Measurements from ENCODE around the gene DAZAP1. TPM values are rescaled to one million over a fixed set of nuclear protein-coding genes. Genes with fewer than 3 reads are reported as not detected.
"Not testable (repeated sequence)": the region's sequence is repeated elsewhere in the genome, so short reads cannot be mapped to it uniquely, and the experiment has no call there.

Gene DAZAP1
- total RNA-seq, 1 donor from 2014 or later: 70.3 TPM

DNA sequence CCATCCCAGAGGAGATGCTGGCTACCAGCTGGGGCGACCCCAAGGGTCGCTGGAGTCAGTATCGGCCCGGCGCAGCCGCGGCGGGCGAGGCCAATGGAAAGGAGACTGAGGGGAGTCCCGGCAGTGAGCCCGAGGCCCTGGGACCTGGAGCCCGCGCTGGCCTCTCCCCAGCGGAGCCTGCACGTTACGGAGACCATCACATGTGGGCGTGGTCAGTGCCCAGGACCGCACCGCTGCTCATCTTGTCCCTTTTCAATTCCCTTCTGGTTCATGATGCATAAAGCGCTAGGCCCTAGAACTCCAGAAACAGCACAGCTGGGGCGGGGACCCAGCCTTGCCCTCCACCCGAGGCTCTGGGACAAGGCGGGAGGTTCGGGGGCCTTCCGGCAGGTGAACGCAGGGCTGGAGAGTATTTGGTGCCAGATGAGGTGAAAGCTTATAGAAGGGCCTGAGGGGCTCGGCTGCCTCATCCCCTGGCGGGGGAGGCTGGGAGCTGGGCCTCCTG, 63.7 kb downstream of the DAZAP1 start:
- DNase-seq (ENCODE audit: low read depth in 2 of 2): no peak

DNA sequence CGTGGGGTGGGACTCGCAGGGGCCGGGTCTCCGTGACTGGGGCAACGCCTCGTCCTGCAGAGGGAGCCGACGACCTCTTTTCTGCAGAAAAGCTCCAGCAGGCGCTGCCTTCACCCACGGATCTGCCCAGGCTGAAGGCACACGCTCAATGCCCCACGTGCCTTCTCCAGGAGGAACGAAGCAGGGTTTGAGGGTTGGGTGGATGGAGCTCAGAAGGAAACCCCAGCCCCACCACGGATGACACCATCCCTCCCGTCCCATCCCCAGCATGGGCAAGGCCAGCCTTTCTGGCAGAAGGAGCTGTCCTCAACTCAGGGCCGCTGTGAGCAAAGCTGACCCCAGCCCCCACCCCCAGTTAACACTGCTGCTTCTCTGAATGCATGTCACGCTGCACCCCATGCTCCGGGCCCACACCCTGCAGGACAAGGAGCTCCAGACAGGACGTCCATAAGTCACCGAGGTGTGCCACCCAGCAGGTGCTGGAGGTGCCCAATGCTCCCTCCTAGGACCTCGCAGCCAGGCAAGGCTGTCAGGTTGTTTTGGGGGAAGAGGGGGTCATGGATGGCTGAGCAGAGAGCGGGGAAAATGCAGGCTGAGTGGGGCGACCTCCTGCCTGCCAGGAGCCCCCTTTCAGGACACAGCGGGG, 64.3 kb downstream of the DAZAP1 start:
- no peak for DNase-seq (ENCODE audit: low read depth in 2 of 2)

DNA sequence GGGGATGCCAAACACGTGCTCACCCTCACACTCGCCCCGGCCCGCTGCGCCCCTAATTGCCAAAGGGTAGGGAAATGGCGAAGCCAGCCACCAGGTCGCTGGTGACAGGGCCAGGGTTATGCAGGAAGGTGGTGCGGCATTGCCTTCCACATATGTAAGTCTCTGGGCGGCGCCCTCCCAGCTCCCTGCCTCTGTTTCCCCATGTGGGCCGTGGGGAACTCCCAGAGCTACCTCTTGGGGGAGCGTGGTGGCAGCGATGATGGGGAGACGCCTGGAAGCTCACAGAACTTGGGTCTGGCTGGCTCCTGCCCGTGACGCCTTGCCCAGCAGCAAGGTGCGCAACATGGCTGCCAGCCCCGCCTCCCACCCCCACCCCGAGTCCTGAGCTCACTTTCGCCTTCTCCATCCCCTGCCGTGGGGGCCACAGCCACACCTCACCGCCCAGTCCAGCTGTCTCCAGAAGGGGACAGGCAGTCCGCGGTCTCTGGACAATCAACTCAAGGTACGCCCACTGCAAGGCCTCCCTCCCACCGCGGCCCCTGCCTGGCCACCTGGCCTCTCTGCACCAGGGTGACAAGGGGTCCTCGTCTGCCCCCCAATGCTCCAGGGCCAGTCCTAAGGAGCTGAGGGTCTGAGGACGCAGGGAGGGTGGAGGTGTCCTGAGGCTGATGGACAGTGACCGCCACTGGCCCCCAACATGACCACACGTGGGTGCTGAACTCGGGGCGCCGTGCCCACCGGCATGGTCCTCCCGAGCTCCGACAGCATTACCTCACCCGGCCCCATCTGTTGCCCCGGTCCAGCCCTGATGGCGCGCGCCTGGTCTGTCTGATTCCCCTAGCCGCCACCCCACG, 65.1 kb downstream of the DAZAP1 start:
- no peak for DNase-seq (ENCODE audit: low read depth in 2 of 2)

DNA sequence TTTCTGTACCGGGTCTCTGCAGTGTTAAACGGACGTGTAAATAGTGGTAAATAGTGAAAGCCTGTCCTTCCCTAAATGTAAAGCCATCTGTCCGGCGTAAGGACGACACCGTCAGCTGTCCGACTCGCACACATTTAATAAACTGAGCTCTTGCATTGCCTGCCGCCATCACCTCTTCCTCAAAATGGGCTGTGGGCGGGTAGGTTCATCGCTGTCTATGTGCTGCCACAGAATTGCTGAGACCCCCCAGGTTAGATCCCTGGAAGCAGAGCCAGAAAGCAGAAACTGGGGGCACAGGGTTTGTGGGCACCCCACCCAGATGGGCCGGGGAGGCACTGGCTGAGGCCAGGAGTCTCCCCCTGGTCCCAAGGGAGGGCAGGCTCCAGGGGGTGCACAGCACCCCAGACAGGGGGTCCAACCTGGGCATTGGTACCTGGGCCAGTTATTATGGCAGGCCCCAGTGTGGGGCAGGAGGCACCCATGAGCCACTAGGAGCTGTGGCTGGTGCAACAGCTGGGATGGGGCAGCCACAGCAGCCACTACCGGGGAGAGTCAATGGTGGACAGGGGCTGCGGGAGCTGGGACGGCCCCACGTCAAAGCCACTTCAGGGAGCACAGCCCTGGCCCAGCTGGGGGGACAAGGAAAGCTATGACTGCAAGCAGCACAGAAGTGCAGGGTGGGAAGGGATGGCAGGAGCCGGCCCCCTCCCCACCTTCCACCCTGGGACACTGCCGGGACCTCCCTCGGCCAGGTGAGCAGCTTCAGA, 65.9 kb downstream of the DAZAP1 start:
- no peak for DNase-seq (ENCODE audit: low read depth in 2 of 2)

DNA sequence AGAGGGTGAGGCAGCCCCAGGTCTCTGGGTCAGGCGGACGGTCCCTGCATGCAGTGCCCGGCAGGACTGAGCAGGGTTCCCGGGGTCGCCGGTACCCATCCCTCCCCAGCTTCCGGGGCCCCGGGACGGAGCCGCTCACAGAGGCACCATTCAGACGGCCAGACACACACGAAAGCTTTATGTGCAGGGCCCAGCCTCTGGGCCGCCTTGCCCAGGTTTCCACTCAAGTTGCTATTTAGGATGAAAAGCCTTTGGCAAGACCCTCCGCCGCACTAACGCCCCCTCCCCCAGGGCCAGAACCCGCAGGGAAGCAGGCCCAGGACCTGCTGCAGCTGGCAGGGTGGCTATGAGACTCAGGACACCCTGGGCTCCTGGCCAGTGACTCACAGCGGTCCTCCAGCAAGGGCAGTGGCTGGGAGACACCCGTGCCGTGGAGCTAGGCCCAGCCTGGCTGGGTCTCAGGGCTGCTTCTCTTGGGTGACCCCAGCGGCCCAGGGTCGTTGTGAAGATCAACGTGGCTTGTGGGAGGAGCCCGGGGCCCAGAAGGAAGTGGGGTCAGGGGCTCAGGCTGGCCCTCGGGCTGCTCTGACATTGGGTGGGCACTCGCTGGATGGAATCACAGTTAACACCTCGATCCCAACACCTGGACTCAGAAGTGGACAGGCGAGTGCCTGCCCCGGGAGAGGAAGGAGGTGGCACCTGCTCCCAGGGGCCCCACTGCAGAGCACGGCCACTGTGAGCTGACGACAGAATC, 66.8 kb downstream of the DAZAP1 start:
- DNase-seq (ENCODE audit: low read depth in 2 of 2): no peak

DNA sequence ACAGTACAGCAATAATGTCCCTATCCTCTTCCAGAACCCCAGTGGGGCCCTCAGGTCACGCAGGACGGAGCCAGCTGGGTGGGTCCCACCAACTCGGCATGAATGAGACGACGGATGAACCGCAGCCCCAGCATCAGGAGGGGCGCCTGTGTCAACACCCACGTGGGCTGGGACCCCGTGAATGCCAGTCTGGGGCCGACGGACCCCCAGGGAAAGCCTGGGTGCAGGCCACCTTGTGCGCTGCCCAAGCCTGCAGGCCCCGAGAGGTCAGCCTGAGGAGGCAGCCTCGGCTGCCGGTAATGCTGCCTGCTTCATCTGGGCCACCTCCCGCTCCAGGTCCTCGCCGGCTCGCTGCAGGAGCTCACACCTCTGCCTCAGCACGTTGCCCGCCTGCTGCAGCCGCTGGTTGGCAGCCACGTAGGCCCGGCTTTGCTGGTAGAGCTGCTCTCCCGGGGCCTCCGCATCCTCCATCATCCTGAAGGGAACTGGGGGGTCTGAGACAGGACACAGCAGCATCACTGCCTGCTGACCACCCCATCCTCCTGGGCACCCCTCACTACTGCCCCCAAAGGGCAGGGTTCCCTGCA, 67.5 kb downstream of the DAZAP1 start:
- no peak for DNase-seq (ENCODE audit: low read depth in 2 of 2)

DNA sequence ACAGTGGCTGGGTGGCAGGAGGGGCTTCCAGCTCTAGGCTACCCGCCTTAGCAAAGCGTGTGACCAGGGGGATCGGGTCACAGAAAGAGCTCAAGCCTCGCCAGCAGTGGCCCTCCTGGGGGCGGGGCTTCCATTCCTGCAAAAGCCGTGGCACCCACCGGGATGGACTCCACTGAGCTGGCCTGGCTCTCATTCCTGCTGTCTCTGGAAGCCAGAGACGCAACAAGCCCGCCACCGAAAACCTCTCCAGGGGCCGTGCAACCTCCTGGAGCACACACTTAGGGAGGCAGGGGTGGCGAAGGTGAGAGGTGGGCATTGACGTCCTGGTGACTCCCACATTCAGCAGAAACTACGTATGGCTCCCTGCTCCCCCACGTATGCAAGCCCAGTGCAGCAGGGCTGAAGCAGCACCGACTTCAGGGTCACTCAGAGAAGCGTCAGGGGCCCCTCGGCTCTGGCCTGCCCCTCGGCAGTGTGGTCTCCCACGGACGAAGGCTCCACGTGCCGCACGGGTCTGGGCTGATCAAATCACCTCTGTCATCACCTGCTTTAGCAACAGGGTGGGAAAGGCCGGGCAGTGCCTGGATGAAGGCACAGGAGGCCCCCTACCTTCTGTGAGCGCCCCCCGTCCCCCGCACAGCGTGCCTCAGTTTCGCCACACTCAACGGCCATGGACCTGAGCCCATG, 68.5 kb downstream of the DAZAP1 start:
- DNase-seq (ENCODE audit: low read depth in 2 of 2): no peak

DNA sequence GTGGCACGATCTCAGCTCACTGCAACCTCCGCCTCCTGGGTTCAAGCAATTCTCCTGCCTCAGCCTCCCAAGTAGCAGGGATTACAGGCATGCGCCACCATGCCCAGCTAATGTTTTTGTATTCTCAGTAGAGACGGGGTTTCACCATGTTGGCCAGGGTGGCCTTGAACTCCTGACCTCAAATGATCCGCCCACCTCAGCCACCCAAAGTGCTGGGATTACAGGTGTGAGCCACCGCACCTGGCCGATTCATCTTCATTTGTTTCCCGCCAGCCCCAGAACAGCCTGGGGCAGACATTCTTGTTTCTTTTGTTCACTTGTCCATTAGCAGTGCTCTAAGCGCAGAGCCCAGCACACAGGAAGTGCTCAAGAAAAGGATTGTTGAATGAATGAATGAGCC, 69.7 kb downstream of the DAZAP1 start:
- DNase-seq (ENCODE audit: low read depth in 2 of 2): not testable (repeated sequence)

DNA sequence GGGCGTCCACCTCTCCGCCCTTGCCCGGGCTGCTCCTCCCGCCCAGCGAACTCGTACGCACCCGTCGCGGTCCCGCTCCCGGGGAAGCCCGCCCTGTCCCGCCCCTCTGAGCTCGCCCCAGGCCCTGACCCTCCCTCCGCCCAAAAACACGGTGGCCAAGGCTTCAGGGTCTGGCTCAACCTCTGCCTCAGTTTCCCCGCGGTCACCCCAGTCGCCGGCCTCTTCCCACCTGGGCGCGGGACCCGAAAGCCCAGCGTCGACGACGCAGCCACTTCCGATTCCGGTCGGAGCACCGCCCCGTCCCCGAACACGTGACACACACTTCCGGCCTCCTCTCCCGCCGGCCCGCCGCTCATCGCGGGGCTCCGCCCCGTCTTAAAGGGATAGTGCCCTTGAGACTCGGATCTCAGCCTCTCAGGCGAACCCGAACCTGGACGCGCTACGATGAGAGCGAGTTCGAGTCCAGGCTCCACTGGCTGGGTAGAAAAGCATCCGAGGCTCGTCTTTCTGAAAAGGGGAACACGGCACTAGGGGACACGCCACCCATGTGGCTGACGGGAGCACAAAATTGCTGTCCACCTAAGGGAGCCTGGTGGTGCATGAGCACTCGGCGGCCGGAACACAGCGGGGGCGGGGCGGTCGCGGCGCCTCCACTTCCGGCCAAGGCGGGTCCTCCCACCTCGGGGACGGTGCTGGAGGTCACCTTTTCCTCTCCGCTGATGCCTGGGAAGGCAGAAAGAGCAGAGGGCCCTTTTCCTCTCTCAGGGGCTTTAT, 71.7 kb downstream of the DAZAP1 start, which contains the start of gene C19orf25:
C19orf25 (minus strand) TSS at position 282 of the 774 bp plus-strand sequence. CDS start 312 bp downstream, outside the sequence.
- DNase-seq (ENCODE audit: low read depth in 2 of 2): peak; percentile 85 to 93

DNA sequence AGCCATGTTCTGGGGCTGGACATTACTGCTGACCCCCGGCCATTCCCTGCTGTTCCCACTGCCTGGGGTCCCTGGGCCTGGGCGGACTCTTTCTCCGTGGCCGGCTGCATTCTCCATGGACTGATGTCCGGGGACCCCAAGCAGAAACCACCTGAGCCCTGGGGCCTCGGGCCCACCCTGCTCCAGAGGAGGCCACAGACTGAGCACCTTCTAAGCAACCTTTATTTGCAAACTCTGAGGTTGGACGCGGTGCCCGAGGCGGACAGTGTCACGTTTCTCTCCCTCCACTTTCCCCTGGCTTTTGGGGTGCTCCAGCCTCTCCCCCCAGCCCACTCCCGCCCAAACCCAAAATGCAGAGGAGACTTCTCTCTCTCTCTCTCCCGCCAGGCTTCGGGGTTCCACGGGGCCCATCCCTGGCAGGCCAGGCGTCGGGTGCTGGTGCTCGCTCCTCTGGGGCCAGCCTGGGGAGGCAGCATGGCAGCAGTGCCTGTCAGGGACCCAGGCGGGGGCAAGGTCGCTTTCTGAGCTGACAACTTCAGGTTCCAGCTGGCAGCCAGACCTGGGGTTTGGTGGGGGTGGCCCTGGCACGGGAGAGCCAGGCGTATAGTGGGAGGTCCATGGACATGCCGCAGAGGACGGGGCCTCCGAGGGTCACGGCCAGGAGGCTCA, 74.0 kb downstream of the DAZAP1 start:
- DNase-seq (ENCODE audit: low read depth in 2 of 2): no peak

DNA sequence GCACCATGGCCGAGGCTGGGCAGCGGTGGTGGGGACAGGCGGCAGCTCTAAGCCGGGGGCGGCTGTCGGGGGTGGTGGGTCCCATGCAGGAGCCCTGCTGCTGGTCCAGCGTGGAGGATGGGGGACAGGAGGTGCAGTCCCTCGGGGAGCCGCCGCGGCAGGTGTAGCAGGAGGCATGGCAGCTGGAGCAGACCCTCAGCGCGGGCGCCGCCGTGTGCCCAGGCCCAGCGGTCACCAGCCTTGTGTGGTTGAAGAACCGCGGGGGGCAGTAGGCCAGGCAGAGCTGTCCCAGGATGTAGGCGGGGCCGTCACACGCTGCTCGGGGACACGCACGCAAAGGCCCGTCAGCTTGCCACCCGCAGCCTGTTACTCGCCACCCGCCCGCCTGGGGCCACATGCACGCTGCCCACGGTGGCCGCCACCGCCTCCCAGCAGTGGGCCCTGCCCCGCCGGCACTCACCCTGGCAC, 74.5 kb downstream of the DAZAP1 start:
- no peak for DNase-seq (ENCODE audit: low read depth in 2 of 2)

DNA sequence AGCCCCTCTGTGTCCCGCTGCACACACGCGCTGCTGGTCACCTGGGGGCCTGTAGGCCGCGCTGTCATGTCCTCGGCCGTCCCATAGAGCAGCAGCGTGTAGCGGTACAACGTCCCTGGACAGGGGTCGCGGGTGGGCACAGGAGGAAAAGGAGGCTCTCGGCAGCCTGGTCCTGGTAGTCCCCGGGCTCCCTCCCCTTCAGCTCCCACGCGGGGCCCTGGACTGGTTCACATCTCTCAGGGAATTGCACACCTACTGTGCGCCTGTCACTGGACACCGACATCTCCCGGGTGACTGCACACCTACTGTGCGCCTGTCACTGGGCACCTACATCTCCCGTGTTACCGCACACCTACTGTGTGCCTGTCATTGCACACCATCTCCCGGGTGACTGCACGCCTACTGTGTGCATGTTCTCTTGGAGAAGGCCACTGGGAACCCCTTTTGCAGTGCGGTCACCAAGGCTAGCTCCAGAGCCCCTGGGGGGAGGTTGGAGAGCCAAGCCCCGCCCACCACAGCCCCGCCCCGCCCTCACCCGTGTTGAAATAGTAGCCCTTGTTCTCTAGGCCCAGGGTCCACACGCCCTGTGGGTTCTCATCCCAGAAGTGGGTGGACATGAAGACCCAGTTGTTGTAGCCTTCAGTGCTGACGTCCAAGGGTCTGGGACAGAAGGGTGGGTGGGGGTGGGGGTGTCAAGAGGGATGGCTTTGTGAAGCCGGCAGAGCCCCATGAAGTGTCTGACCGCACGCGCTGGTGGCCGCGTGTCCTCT, 75.2 kb downstream of the DAZAP1 start:
- DNase-seq (ENCODE audit: low read depth in 2 of 2): no peak

DNA sequence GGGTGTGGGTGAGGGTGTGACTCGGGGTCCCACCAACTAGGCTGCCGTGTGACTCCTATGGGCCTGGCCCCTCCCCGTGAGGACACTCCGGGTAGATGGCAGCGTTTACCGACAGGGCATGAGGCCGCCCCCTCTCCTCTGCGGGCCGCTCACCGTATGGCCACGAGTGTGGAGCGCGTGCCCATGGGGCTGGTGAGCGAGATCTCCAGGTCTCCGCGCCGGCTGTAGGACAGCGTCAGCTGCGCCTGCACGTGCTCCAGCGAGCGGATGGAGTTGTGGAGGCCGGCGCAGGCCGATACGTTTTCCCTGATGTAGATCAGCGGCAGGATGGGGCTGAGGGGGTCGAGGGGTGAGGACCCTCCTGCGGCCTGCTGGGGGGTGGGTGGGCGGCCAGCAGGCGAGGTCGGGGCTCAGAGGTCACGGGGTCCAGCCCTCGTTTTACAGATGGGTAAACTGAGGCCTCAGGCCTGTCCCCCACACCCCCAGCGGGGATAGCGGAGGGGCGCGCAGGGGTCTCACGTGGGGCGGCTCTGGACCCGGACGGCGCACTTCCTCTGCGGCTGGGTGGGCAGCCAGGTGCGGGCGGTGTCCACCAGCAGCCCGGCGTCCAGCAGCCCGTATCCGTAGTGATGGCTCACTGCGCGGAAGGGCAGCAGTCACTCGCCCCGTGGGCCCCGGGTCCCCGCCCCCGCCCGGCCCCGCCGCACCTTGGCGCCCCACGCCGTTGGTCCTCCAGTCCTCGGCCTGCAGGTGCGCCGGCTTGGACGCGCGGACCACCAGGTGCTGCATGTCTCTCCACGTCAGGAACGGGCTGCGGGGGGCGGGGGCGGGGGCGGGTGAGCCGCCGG, 76.0 kb downstream of the DAZAP1 start:
- DNase-seq (ENCODE audit: low read depth in 2 of 2): no peak

DNA sequence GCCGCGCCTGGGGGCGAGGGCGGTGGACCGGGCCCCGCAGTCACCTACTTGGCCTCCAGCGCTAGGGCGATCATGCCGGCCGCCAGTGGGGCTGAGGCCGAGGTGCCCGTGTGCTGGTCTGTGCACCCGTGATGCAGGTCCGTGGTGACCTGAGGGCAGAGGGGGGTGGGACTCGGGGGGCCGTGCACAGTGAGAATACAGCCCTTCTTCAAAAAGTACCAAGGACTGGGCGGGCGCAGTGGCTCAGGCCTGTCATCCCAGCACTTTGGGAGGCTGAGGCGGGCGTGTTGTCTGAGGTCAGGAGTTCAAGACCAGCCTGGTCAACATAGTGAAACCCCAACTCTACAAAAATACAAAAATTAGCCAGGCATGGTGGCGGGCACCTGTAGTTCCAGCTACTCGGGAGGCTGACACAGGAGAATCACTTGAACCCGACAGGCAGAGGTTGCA, 76.6 kb downstream of the DAZAP1 start:
- no peak for DNase-seq (ENCODE audit: low read depth in 2 of 2)

Measured in dermis microvascular lymphatic vessel endothelial cell (primary cell).